SK-N-MC (cell line): ENCODE data around the gene ENTPD8.

Experiments
- EZH2 ChIP-seq: fragments of 200-600 bp; sonication (generic); IDR thresholded peaks from one replicate; pipeline ENCODE4 v1.6.1; 2017; ENCODE audit warnings: antibody characterized with exemption
- FOXP2 ChIP-seq: optimal IDR thresholded peaks from 2 replicates; pipeline ENCODE3; 2011; ENCODE audit warnings: mild to moderate bottlenecking, moderate library complexity; ENCODE audit not compliant: insufficient read depth; ENCODE audit errors: extremely low read length, control extremely low read depth
- POLR2AphosphoS5 ChIP-seq: IDR thresholded peaks from 2 replicates; pipeline ENCODE4 v1.6.1; 2012; ENCODE audit warnings: mild to moderate bottlenecking, low read depth, low read length, borderline replicate concordance

DNA sequence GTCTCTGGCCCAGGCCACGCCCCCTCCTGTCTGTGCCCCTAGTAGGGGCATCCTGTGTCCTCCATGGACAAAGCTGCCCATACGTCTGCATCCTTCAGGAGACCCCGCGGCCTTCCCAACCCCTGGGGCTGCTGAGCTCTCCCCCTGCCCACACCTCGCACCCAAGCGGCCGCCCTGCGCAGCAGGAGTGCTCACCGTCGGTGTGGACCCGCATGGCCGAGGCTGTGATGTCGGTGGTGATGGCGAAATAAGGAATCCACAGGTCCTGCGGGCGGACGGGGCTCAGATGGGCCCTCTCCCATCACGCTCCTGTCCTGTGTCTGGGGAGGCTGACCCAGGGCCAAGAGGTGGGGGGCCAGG, 22.8 kb upstream of the ENTPD8 start:
- TF ChIP-seq POLR2AphosphoS5 (no peak), EZH2 (no peak), FOXP2 (no peak)
